HUES48 (cell line): ENCODE results near the gene CPS1.

Source experiments
- H3K27ac ChIP-seq: one replicate; pipeline ENCODE4 v1.7.0; 2013; ENCODE audit warnings: low read depth, low read length, inconsistent platforms
- H3K27me3 ChIP-seq: 2 replicates; pipeline ENCODE4 v1.6.1; 2013; ENCODE audit warnings: mild to moderate bottlenecking, low read length; ENCODE audit not compliant: control insufficient read depth, insufficient read depth
- H3K36me3 ChIP-seq: 2 replicates; pipeline ENCODE4 v1.6.1; 2013; ENCODE audit warnings: low read length; ENCODE audit not compliant: control insufficient read depth, insufficient read depth
- H3K4me1 ChIP-seq: 2 replicates; pipeline ENCODE4 v1.6.1; 2013; ENCODE audit warnings: mild to moderate bottlenecking, low read length; ENCODE audit not compliant: control insufficient read depth, insufficient read depth
- H3K4me3 ChIP-seq: 2 replicates; pipeline ENCODE4 v1.5.1; 2013; ENCODE audit warnings: mild to moderate bottlenecking, low read depth, low read length
- H3K9ac ChIP-seq: 2 replicates; pipeline ENCODE4 v1.6.1; 2013; ENCODE audit warnings: mild to moderate bottlenecking, low read depth, low read length, moderate library complexity
- H3K9me3 ChIP-seq: 2 replicates; pipeline ENCODE4 v1.6.1; 2013; ENCODE audit warnings: low read length; ENCODE audit not compliant: control insufficient read depth, insufficient read depth

Gene CPS1

DNA sequence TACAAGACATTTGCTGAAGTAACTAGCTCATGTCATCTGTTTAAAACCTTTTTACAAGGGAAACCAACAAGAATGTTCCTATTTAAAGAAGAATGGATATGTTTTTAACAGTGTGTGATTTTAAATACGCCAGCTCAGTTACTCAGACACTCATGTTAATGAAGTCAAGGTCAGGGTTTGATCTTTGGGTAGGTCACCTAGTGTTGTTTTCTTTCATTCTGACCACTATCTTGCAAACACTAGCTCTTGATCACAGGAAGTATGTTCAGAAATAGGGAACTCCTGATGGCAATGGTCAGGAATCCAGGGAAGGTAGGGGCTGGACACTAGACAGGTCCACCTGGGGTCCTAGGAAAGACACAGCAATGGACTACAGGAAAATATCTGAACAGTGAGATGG, 116.7 kb downstream of the CPS1 start:
- H3K9me3 ChIP-seq, result no peaks in the 10 kb centered on the region
- no peak overlapping the region for H3K4me3 ChIP-seq
- no peak overlapping the region for H3K27ac ChIP-seq
- no peak overlapping the region for H3K9ac ChIP-seq
- H3K27me3 ChIP-seq, result no peaks in the 10 kb centered on the region
- H3K36me3 ChIP-seq, result no peaks in the 10 kb centered on the region
- no peaks in the 10 kb centered on the region for H3K4me1 ChIP-seq

DNA sequence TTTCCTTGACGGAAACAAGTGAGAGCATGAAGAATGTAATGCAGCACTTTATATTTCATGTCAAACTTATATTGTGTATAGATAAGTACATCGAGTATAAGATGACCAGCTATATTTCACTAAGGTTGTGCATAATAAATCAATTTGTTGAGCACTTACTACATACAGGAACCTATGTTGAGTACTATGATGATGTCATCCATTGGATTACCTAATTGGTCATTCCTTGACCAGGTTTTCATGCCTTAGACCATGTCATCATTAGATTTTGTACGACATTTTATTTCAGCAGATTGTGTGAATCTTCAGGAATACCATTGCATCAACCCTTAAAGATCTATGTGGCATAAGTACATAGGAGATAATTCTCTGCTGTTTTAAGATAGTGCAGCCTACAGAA, 119.7 kb downstream of the CPS1 start:
- Histone ChIP-seq H3K9me3 (no peaks in the 10 kb centered on the region), H3K27ac (no peak overlapping the region), H3K4me1 (no peaks in the 10 kb centered on the region), H3K36me3 (no peaks in the 10 kb centered on the region), H3K27me3 (no peaks in the 10 kb centered on the region), H3K9ac (no peak overlapping the region), H3K4me3 (no peak overlapping the region)

DNA sequence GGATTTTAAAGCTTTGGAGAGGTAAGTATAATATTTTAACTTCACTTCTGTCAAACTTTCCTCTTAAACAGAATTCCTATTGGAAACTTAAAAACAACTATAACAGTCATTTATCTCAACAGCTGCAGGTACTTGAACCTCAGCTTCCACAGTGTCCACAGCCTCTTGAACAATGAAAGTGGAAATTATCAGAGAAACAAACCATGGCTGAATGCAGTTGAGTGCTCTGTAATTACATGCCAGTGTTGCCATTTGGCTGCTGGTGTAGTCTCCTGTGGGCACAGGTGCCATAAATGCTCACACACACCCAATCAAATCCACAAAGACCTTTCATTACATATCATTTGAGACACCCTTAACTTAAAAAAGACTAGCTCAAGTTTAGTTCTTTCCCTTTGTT, 125.1 kb downstream of the CPS1 start:
- H3K4me1 ChIP-seq, result 0 out of 2 replicates have a peak, but pooled peaks cover 2% of the 10 kb centered on the region
- H3K27me3 ChIP-seq, result no peaks in the 10 kb centered on the region
- no peak overlapping the region for H3K27ac ChIP-seq
- H3K4me3 ChIP-seq, result no peak overlapping the region
- H3K9me3 ChIP-seq, result no peaks in the 10 kb centered on the region
- no peaks in the 10 kb centered on the region for H3K36me3 ChIP-seq
- no peak overlapping the region for H3K9ac ChIP-seq

DNA sequence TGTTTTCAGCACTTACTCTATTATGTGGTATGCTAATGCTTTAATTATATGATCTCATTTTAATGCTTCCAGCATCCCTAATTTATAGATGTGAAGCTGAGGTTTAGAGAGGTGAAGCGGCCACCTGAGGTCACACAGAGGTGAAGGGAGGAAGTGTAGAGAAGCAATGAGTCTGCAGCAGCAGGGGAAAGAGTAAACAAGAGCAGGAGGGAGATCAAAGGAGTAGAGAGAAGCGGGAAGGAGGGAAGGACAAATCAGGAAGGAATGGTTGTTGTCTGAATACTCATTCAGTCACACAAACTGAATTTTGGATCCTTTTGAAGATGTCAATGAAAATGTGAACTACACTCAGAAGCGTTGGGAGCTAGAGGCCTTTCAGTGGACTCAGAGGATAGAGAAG, 130.0 kb downstream of the CPS1 start:
- Histone ChIP-seq H3K4me3 (no peak overlapping the region), H3K36me3 (no peaks in the 10 kb centered on the region), H3K9ac (no peak overlapping the region), H3K27me3 (no peaks in the 10 kb centered on the region), H3K27ac (no peak overlapping the region), H3K9me3 (no peaks in the 10 kb centered on the region), H3K4me1 (0 out of 2 replicates have a peak, but pooled peaks cover 2% of the 10 kb centered on the region)

DNA sequence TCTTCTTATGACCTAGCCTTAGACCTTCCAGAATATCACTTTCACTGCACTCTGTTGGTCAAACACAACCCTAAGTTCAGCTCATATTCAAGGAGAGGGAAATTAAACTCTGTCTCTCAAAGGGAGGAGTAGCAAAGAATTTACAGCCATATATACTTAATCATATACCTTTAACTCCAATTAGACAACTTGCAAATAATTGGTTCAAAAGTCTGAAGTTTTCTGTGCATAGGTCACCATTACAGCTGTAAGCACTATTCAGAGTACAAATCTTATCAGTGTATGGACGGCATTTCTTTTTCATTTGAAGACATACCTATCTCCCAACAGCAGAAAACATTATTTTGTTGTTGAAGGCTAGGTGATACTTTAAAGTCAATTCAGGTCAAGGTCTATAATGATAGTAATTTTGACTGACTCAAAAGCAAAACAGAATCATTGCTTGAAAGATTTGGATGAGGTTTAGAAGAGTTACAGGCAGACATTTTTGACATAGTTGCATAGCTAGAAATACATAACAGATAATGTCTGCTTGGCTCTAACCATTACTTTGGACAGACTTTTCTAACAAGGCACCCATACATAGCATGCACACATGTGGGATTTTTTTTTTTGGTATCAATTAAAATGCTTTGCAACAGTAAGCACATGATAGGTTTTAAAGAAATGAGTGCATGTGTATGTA, 131.5 kb downstream of the CPS1 start:
- H3K4me3 ChIP-seq, result no peak overlapping the region
- H3K27ac ChIP-seq, result no peak overlapping the region
- H3K9ac ChIP-seq, result no peak overlapping the region
- no peaks in the 10 kb centered on the region for H3K4me1 ChIP-seq
- no peaks in the 10 kb centered on the region for H3K27me3 ChIP-seq
- H3K9me3 ChIP-seq, result no peaks in the 10 kb centered on the region
- H3K36me3 ChIP-seq, result no peaks in the 10 kb centered on the region

DNA sequence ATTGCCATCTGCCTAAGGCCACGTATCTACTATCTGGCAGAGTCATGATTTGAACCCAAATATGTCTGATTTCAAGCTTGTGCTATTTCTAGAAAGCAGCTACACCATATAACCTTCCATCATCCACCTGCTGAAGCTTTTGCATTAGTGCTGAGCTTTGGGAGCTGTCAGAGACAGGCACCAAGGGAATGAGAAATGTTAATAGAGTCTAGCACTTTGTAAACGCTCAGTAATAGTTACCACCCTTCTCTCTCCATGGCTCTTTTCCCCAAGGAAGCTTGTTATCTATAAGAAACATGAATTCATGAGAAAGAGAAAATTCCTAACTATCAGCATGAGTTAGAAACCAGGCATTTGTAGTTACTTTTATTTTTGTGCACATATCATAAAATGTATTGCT, 151.5 kb downstream of the CPS1 start:
- Histone ChIP-seq H3K4me3 (no peak overlapping the region), H3K9ac (no peak overlapping the region), H3K27ac (no peak overlapping the region), H3K27me3 (no peaks in the 10 kb centered on the region), H3K9me3 (no peaks in the 10 kb centered on the region), H3K4me1 (peaks cover 12% of the 10 kb centered on the region; the same call in 1 of the 2 replicates), H3K36me3 (no peaks in the 10 kb centered on the region)

DNA sequence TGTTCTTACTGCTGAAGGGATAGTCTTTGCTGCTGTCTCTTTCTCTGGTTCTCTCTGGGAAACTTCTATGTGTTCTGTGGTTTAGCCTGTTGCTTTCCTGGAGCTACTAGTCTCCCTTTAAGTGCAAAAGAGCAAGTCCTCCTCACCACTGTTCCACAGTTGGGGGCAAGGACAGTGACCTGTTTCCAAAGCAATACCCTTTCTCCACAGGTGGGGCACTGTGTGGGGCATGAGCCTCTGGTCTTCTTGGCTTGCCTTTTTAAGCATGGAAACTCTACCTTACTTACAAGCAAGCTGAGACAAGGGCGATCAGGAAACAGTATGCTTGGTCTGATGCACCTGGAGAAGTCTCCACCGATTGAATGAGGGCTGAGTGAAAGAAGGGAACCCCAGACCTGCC, 156.7 kb downstream of the CPS1 start:
- Histone ChIP-seq H3K27ac (no peak overlapping the region), H3K36me3 (no peaks in the 10 kb centered on the region), H3K27me3 (no peaks in the 10 kb centered on the region), H3K4me3 (no peak overlapping the region), H3K9ac (no peak overlapping the region), H3K9me3 (no peaks in the 10 kb centered on the region), H3K4me1 (peaks cover 19% of the 10 kb centered on the region)

DNA sequence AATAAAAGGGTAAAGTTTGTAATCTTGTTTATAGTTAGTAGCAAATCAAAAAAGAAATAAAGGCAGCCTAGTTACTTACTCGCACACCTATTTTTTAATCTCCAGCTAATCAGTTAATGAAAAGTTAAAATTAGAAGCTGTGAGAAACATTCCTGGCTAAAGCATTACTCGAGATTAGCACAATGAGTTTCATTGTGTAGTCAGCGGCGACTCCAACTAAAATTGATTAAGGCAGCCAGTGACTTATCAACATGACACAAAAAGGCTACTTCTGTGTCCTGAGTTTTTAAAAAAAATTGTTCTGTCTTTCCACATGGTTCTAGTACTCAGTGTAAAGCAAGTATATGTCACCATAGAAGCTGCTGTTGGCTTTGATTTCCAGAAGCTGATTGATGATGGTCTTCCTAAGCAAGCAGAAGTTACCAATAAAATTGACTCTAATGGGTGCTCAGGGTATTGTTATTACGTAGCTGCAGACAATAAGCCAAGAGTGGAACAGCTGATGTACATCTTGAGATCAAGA, 159.2 kb downstream of the CPS1 start:
- Histone ChIP-seq H3K4me3 (no peak overlapping the region), H3K9me3 (no peaks in the 10 kb centered on the region), H3K27me3 (no peaks in the 10 kb centered on the region), H3K9ac (no peak overlapping the region), H3K36me3 (no peaks in the 10 kb centered on the region), H3K27ac (no peak overlapping the region), H3K4me1 (peaks cover 31% of the 10 kb centered on the region)

DNA sequence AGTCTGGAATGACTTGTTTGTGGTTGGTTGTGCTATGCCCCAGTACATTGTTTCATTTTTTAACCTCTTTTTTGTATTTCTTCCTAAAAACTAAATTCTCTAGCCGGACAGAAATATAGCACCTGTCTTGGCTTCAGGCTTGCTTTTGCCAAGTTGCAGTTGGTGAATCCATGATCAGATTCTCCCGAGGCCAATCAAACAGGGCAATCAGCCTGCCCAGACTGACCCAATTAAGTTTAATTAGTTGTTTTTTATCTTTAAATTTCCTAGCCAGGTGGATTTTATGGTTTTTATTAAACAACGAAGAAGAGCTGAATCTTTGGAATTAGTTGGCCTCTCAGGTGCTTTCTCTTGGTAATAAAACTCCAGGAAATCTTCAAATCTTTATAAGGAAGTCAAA, 162.1 kb downstream of the CPS1 start:
- Histone ChIP-seq H3K4me3 (no peak overlapping the region), H3K9me3 (no peaks in the 10 kb centered on the region), H3K36me3 (no peaks in the 10 kb centered on the region), H3K27me3 (no peaks in the 10 kb centered on the region), H3K9ac (no peak overlapping the region), H3K27ac (no peak overlapping the region), H3K4me1 (peaks cover 31% of the 10 kb centered on the region)

DNA sequence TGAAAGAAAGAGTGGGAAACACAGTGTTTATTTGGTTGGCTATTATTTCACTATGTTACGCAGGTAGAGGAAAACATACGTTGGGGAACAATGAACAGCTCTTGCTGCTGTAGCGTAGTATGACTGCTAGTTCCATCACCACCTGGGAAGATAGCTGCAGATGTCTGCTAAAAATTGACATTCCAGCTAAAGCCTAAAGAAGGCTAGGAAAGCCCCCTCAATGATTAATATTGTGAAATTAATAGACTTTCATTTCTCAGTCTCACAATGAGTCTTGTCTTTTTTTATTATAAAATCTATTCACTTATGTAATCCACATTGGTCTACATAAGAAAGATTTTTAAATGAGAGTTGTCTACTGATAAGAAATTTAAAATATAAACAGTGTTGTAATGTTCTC, 165.7 kb downstream of the CPS1 start:
- no peaks in the 10 kb centered on the region for H3K36me3 ChIP-seq
- H3K4me3 ChIP-seq, result no peak overlapping the region
- peaks cover 22% of the 10 kb centered on the region for H3K4me1 ChIP-seq
- no peak overlapping the region for H3K9ac ChIP-seq
- no peaks in the 10 kb centered on the region for H3K9me3 ChIP-seq
- H3K27me3 ChIP-seq, result no peaks in the 10 kb centered on the region
- H3K27ac ChIP-seq, result no peak overlapping the region

DNA sequence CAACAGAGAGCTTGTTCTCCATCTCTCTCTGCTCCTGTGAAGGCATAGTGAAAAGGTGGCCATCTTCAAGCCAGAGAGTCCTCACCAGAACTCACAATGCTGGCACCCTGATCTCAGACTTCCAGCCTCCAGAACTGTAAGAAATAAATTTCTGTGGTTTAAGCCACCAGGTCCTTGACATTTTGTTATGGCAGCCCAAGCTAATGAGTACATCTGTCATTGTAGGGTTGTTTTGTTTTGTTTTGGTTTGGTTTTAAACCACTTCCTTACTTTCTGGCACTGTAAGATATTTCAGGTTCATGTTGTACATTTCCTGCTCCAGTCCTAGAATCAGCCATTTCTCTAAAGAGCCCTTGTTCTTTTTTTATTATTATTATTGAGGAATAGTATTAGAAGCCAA, 171.2 kb downstream of the CPS1 start:
- H3K27me3 ChIP-seq, result no peaks in the 10 kb centered on the region
- H3K4me1 ChIP-seq, result no peaks in the 10 kb centered on the region
- no peaks in the 10 kb centered on the region for H3K9me3 ChIP-seq
- H3K4me3 ChIP-seq, result no peak overlapping the region
- H3K36me3 ChIP-seq, result no peaks in the 10 kb centered on the region
- no peak overlapping the region for H3K9ac ChIP-seq
- no peak overlapping the region for H3K27ac ChIP-seq
